ENCODE results near the gene ACOT8.

ACOT8 gene

DNA sequence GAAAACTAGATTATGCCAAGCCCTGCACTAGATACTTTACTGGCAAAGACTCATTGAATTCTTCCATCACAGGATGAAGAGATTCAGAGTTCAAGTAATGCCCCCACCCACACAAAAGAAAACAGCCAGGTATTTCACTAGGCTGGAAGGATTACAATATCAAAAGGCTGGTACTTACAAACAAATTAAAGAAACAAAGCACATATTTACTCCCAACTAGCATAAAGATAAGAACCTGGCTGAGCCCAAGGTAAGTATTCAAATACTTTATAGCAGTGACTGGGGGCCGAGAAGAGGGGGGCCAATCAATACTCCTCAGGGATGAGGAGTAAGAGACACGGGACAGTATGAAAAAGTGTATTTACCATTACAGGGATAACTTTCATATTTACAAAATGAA, 3.7 kb downstream of the ACOT8 start:
- Histone ChIP-seq H3K27me3 (ENCODE audit: control insufficient read depth, low read length) (no peaks in the 10 kb centered on the region), H3K36me3 (ENCODE audit: control insufficient read depth, low read length) (0 out of 2 replicates have a peak, but pooled peaks cover 6% of the 10 kb centered on the region), H3K4me1 (ENCODE audit: control insufficient read depth, low read length) (peaks cover 19% of the 10 kb centered on the region), H3K79me2 (ENCODE audit: control insufficient read depth, low read length) (peaks cover 30% of the 10 kb centered on the region), H4K20me1 (ENCODE audit: control insufficient read depth, insufficient read depth, low read depth, low read length) (no peaks in the 10 kb centered on the region; the same call in 1 of the 2 replicates), H3K4me3 (ENCODE audit: low read length) (no peak overlapping the region), H3K27ac (ENCODE audit: low read depth, low read length) (no peak overlapping the region), H3K9me2 (replicated peaks; ENCODE audit: control insufficient read depth, low read length) (no peaks in the 10 kb centered on the region), H3F3A (ENCODE audit: control insufficient read depth, insufficient read depth) (no peaks in the 10 kb centered on the region), H3K4me2 (ENCODE audit: low read length) (no peak overlapping the region), H3K9me3 (ENCODE audit: control insufficient read depth, insufficient read depth, low read length) (no peaks in the 10 kb centered on the region)
- no peak for TF ChIP-seq EZH2phosphoT487 (IDR thresholded peaks at IDR 0.05; ENCODE audit: borderline replicate concordance, low read length)
- TF ChIP-seq, protein P1, sequence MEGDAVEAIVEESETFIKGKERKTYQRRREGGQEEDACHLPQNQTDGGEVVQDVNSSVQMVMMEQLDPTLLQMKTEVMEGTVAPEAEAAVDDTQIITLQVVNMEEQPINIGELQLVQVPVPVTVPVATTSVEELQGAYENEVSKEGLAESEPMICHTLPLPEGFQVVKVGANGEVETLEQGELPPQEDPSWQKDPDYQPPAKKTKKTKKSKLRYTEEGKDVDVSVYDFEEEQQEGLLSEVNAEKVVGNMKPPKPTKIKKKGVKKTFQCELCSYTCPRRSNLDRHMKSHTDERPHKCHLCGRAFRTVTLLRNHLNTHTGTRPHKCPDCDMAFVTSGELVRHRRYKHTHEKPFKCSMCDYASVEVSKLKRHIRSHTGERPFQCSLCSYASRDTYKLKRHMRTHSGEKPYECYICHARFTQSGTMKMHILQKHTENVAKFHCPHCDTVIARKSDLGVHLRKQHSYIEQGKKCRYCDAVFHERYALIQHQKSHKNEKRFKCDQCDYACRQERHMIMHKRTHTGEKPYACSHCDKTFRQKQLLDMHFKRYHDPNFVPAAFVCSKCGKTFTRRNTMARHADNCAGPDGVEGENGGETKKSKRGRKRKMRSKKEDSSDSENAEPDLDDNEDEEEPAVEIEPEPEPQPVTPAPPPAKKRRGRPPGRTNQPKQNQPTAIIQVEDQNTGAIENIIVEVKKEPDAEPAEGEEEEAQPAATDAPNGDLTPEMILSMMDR (IDR thresholded peaks at IDR 0.05; ENCODE audit: low read depth, low read length, poor library complexity, severe bottlenecking): no peak

DNA sequence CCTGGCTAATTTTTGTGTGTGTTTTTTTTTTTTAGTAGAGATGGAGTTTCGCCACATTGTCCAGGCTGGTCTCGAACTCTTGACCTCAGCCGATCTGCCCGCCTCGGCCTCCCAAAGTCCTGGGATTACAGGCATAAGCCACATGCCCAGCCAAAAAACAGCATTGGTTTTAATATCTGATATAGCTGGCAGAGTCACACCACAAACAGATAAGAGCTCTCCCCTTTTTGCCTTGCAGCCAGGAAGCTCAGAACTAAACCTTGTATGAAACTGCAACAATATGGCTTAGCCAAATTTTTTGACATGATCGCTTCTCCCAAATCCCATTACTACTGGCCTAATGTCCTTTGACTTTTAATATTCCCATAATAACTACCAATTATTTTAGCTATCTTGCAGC, 4.9 kb downstream of the ACOT8 start:
- Histone ChIP-seq H4K20me1 (ENCODE audit: control insufficient read depth, insufficient read depth, low read depth, low read length) (no peaks in the 10 kb centered on the region; the same call in 1 of the 2 replicates), H3K4me3 (ENCODE audit: low read length) (no peak overlapping the region), H3K27me3 (ENCODE audit: control insufficient read depth, low read length) (no peaks in the 10 kb centered on the region), H3K9me3 (ENCODE audit: control insufficient read depth, insufficient read depth, low read length) (no peaks in the 10 kb centered on the region), H3K4me1 (ENCODE audit: control insufficient read depth, low read length) (peaks cover 13% of the 10 kb centered on the region), H3F3A (ENCODE audit: control insufficient read depth, insufficient read depth) (no peaks in the 10 kb centered on the region), H3K4me2 (ENCODE audit: low read length) (no peak overlapping the region), H3K27ac (ENCODE audit: low read depth, low read length) (no peak overlapping the region), H3K79me2 (ENCODE audit: control insufficient read depth, low read length) (peaks cover 24% of the 10 kb centered on the region), H3K36me3 (ENCODE audit: control insufficient read depth, low read length) (0 out of 2 replicates have a peak, but pooled peaks cover 6% of the 10 kb centered on the region), H3K9me2 (replicated peaks; ENCODE audit: control insufficient read depth, low read length) (no peaks in the 10 kb centered on the region)
- TF ChIP-seq, protein P1 (IDR thresholded peaks at IDR 0.05; ENCODE audit: low read depth, low read length, poor library complexity, severe bottlenecking): no peak
- TF ChIP-seq EZH2phosphoT487 (IDR thresholded peaks at IDR 0.05; ENCODE audit: borderline replicate concordance, low read length): no peak

DNA sequence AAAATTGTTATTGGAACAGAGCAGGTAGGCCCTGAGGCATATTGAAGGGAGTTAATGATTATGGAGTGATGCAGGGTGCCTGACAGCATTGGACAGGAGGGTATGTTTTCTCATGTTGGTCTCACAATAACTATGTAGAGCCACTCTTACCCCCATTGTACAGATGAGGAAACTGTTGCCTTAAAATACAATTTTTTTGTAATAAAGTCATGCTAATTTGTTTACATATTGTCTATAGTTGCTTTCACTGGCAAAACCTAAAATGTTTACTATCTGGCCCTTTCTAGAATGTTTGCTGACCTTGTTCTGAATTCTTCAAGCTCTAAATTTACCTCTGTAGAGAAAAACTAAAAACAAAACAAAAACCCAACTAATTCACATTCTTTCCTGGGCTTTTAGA, 5.7 kb downstream of the ACOT8 start:
- TF ChIP-seq, protein P1 (IDR thresholded peaks at IDR 0.05; ENCODE audit: low read depth, low read length, poor library complexity, severe bottlenecking): no peak
- TF ChIP-seq EZH2phosphoT487 (IDR thresholded peaks at IDR 0.05; ENCODE audit: borderline replicate concordance, low read length): no peak
- Histone ChIP-seq H3K4me1 (ENCODE audit: control insufficient read depth, low read length) (peaks cover 12% of the 10 kb centered on the region), H3K9me2 (replicated peaks; ENCODE audit: control insufficient read depth, low read length) (no peaks in the 10 kb centered on the region), H3K79me2 (ENCODE audit: control insufficient read depth, low read length) (peaks cover 17% of the 10 kb centered on the region), H3K36me3 (ENCODE audit: control insufficient read depth, low read length) (0 out of 2 replicates have a peak, but pooled peaks cover 6% of the 10 kb centered on the region), H4K20me1 (ENCODE audit: control insufficient read depth, insufficient read depth, low read depth, low read length) (no peaks in the 10 kb centered on the region; the same call in 1 of the 2 replicates), H3K4me2 (ENCODE audit: low read length) (no peak overlapping the region), H3K27me3 (ENCODE audit: control insufficient read depth, low read length) (no peaks in the 10 kb centered on the region), H3K4me3 (ENCODE audit: low read length) (no peak overlapping the region), H3K27ac (ENCODE audit: low read depth, low read length) (no peak overlapping the region), H3K9me3 (ENCODE audit: control insufficient read depth, insufficient read depth, low read length) (no peaks in the 10 kb centered on the region), H3F3A (ENCODE audit: control insufficient read depth, insufficient read depth) (no peaks in the 10 kb centered on the region)

Measured in DOHH2 (cell line).